OCI-LY7 (cell line): ENCODE data around the gene ESD. TPM values are rescaled to one million over a fixed set of nuclear protein-coding genes. Genes with fewer than 3 reads are reported as not detected.
"Not testable (repeated sequence)": the region's sequence is repeated elsewhere in the genome, so short reads cannot be mapped to it uniquely, and the experiment has no call there.

Experiments
- BruUV-seq: library from RNA; stranded (reverse); fragments of 400-500 nt; replicated peaks from 2 replicates; lab custom pipeline; 2021; lab: Mats Ljungman, UMichigan
- CTCF ChIA-PET: fragments of 300-600 bp; sonication (Branson Sonifier 250); formaldehyde crosslinking; loops from one replicate; lab custom pipeline; 2022; ENCODE audit warnings: antibody characterized with exemption; ENCODE audit not compliant: unreplicated experiment; lab: Charles Lee
- POLR2A ChIA-PET: fragments of 300-600 bp; sonication (Branson Sonifier 250); formaldehyde crosslinking; loops from one replicate; lab custom pipeline; 2022; ENCODE audit warnings: antibody characterized with exemption; lab: Charles Lee
- DNase-seq: peaks from one replicate; pipeline ENCODE4 v3.0.0-alpha.2; 2015; ENCODE audit warnings: low spot score
- H2AFZ ChIP-seq: fragments of 200-600 bp; sonication (generic), shearing (Covaris generic); 2 replicates; pipeline ENCODE4 v1.6.1; 2014; ENCODE audit warnings: mild to moderate bottlenecking, antibody characterized with exemption, low read length, moderate library complexity
- H3K27ac ChIP-seq: fragments of 200-600 bp; sonication (generic); 2 replicates; pipeline ENCODE4 v1.5.1; 2014; ENCODE audit warnings: mixed run types, low read depth, mild to moderate bottlenecking, moderate library complexity, low read length, inconsistent platforms; ENCODE audit not compliant: poor library complexity, severe bottlenecking
- H3K36me3 ChIP-seq: fragments of 200-600 bp; sonication (generic); 2 replicates; pipeline ENCODE4 v1.6.1; 2014; ENCODE audit warnings: mild to moderate bottlenecking, antibody characterized with exemption, low read length, moderate library complexity, mixed read lengths; ENCODE audit not compliant: insufficient read depth
- H3K4me1 ChIP-seq: fragments of 200-600 bp; sonication (generic); 2 replicates; pipeline ENCODE4 v1.5.1; 2014; ENCODE audit warnings: mild to moderate bottlenecking, low read length; ENCODE audit not compliant: insufficient read depth, poor library complexity, severe bottlenecking
- H3K4me2 ChIP-seq: fragments of 200-600 bp; sonication (generic); 2 replicates; pipeline ENCODE4 v1.6.1; 2014; ENCODE audit warnings: mild to moderate bottlenecking, low read length
- H3K4me3 ChIP-seq: fragments of 200-600 bp; sonication (generic); 2 replicates; pipeline ENCODE4 v1.5.1; 2014; ENCODE audit warnings: mild to moderate bottlenecking, low read depth, low read length; ENCODE audit not compliant: poor library complexity, severe bottlenecking
- H3K79me2 ChIP-seq: fragments of 200-600 bp; sonication (generic); 2 replicates; pipeline ENCODE4 v1.6.1; 2016; ENCODE audit warnings: low read depth, mild to moderate bottlenecking, low read length, moderate library complexity, mixed read lengths; ENCODE audit not compliant: insufficient read depth
- H3K9me2 ChIP-seq: fragments of 200-600 bp; sonication (generic); 2 replicates; pipeline ENCODE4 v1.6.1; 2016; ENCODE audit warnings: mild to moderate bottlenecking, low read length, mixed read lengths; ENCODE audit not compliant: insufficient read depth
- H3K9me3 ChIP-seq: fragments of 200-600 bp; sonication (generic); 2 replicates; pipeline ENCODE4 v1.6.1; 2014; ENCODE audit warnings: mild to moderate bottlenecking, mixed run types, low read length, mixed read lengths
- H4K20me1 ChIP-seq: fragments of 200-600 bp; sonication (generic); 2 replicates; pipeline ENCODE4 v1.6.1; 2014; ENCODE audit warnings: mild to moderate bottlenecking, antibody characterized with exemption, low read length, moderate library complexity, mixed read lengths; ENCODE audit not compliant: insufficient read depth
- EZH2phosphoT487 ChIP-seq: fragments of 200-600 bp; sonication (generic); IDR thresholded peaks from 2 replicates; pipeline ENCODE4 v1.6.1; 2018; ENCODE audit warnings: low read depth, borderline replicate concordance, mild to moderate bottlenecking, mixed run types, antibody characterized with exemption, low read length, moderate library complexity, mixed read lengths
- intact Hi-C: fragments of 100-400 bp; cut with micrococcal nuclease; formaldehyde crosslinking; loops from one replicate; pipeline ENCODE4 v1.10.0; 2022; ENCODE audit not compliant: unreplicated experiment
- total RNA-seq, 2 experiments: library from RNA; depleted of rRNA in 1 of 2; stranded (reverse); fragments of >200 nt in 1 of 2; shearing (Covaris generic) in 1 of 2; gene quantifications; 2 replicates each; pipeline ENCODE4 v1.2.3, GENCODE V29; 2014 to 2022
- TF ChIP-seq, protein P1 (sequence below): fragments of 200-600 bp; sonication (generic); conservative IDR thresholded peaks from 2 replicates; pipeline ENCODE4 v1.5.1; 2014; ENCODE audit warnings: mild to moderate bottlenecking, antibody characterized with exemption, low read length, moderate library complexity, mixed read lengths

Gene ESD
- total RNA-seq, 2 experiments from 2014 or later: 41.6 to 48.0 TPM

- POLR2A ChIA-PET: interaction anchor here (0.6 kb wide), 1 partner anchor 187 kb away, joined by 4 read pairs; no protein-coding TSS in a partner anchor
- Histone ChIP-seq H3K4me3 (no peak overlapping the region), H3K79me2 (no peaks in the 10 kb centered on the region), H2AFZ (no peak overlapping the region), H4K20me1 (no peaks in the 10 kb centered on the region), H3K9me3 (no peaks in the 10 kb centered on the region), H3K36me3 (peaks cover 12% of the 10 kb centered on the region), H3K27ac (no peak overlapping the region), H3K4me2 (no peak overlapping the region), H3K9me2 (no peaks in the 10 kb centered on the region), H3K4me1 (peaks cover 11% of the 10 kb centered on the region)
- no peak for TF ChIP-seq EZH2phosphoT487
- TF ChIP-seq, protein P1, sequence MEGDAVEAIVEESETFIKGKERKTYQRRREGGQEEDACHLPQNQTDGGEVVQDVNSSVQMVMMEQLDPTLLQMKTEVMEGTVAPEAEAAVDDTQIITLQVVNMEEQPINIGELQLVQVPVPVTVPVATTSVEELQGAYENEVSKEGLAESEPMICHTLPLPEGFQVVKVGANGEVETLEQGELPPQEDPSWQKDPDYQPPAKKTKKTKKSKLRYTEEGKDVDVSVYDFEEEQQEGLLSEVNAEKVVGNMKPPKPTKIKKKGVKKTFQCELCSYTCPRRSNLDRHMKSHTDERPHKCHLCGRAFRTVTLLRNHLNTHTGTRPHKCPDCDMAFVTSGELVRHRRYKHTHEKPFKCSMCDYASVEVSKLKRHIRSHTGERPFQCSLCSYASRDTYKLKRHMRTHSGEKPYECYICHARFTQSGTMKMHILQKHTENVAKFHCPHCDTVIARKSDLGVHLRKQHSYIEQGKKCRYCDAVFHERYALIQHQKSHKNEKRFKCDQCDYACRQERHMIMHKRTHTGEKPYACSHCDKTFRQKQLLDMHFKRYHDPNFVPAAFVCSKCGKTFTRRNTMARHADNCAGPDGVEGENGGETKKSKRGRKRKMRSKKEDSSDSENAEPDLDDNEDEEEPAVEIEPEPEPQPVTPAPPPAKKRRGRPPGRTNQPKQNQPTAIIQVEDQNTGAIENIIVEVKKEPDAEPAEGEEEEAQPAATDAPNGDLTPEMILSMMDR: no peak
- DNase-seq: no peak
- no TSS peak for BruUV-seq
- intact Hi-C loops: no loop called here
- CTCF ChIA-PET: no interaction called here
Observed at GRCh38 chr13:46757640-46758039, 39.3 kb downstream of the ESD start.

- no peaks in the 10 kb centered on the region for H4K20me1 ChIP-seq
- peaks cover 15% of the 10 kb centered on the region for H3K4me1 ChIP-seq
- intact Hi-C loops: no loop called here
- H2AFZ ChIP-seq: no peak overlapping the region
- POLR2A ChIA-PET: no interaction called here
- H3K4me2 ChIP-seq: no peak overlapping the region
- H3K9me2 ChIP-seq: no peaks in the 10 kb centered on the region
- TF ChIP-seq, protein P1: no peak
- no peak for TF ChIP-seq EZH2phosphoT487
- H3K36me3 ChIP-seq: peaks cover 18% of the 10 kb centered on the region
- H3K9me3 ChIP-seq: no peaks in the 10 kb centered on the region
- no peak for DNase-seq
- no peak overlapping the region for H3K4me3 ChIP-seq
- H3K79me2 ChIP-seq: no peaks in the 10 kb centered on the region
- CTCF ChIA-PET: no interaction called here
- no TSS peak for BruUV-seq
- no peak overlapping the region for H3K27ac ChIP-seq
Observed at GRCh38 chr13:46756977-46757376, 40.0 kb downstream of the ESD start.

DNA sequence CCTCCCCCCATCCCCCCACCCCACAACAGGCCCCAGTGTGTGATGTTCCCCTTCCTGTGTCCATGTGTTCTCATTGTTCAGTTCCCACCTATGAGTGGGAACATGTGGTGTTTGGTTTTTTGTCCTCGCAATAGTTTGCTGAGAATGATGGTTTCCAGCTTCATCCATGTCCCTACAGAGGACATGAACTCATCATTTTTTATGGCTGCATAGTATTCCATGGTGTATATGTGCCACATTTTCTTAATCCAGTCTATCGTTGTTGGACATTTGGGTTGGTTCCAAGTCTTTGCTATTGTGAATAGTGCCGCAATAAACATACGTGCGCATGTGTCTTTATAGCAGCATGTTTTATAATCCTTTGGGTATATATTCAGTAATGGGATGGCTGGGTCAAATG is 41.5 kb downstream of the ESD start:
- H3K79me2 ChIP-seq, DNase-seq, H3K27ac ChIP-seq, POLR2A ChIA-PET, H3K9me2 ChIP-seq, H4K20me1 ChIP-seq, H3K4me3 ChIP-seq, intact Hi-C loops, BruUV-seq, H3K4me2 ChIP-seq, H2AFZ ChIP-seq, H3K9me3 ChIP-seq, CTCF ChIA-PET: not testable (repeated sequence)
- peaks cover 29% of the 10 kb centered on the region for H3K4me1 ChIP-seq
- peaks cover 30% of the 10 kb centered on the region for H3K36me3 ChIP-seq
